HG03175 (cell line): ENCODE measurements around the gene GCHFR.

Experiments
- ATAC-seq: cut with Tn5 transposase; IDR thresholded peaks from one replicate; pipeline ENCODE4 v1.9.1; 2021; ENCODE audit warnings: mild to moderate bottlenecking, moderate library complexity; ENCODE audit not compliant: unreplicated experiment

GCHFR gene

GRCh38 chr15:40808861-40809450 is 45.1 kb downstream of the GCHFR start:
- ATAC-seq, result no peak

DNA sequence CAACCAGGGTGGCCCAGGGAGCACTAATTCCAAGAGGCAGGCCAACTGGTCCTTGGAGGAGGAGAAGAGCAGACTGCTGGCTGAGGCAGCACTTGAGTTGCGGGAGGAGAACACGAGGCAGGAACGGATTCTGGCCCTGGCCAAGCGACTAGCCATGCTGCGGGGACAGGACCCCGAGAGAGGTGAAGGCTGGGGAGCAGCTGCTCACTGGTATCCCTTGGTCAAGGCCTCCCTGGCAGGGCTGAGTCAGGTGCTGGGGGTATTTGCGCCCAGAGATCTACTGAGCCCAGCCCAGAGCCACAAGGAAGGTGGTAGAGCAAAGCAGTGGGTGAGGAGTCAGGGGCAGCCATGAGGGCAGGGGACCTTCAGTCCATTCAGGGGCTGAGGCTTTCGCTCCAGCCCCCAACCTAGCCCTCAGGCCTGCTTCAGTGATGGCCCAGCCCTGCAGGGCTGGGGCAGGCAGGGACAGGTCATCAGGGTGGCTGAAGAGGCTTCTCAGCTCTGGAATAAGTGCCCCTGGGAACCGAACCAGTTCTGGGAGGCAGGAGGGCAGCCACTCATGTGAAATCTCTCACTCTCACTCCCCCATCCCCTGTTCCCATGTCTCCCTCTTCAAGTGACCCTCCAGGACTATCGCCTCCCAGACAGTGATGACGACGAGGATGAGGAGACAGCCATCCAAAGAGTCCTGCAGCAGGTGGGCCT is 49.0 kb downstream of the GCHFR start:
- ATAC-seq, result no peak

- no peak for ATAC-seq
These were observed 51.3 kb downstream of the GCHFR start for GRCh38 chr15:40815042-40815698.
